ENCODE data around the gene LRRC7.

GRCh38 chr1:70038025-70038424, 470.3 kb downstream of the LRRC7 start:
- no peak for TF ChIP-seq POLR2A (IDR thresholded peaks at IDR 0.05; ENCODE audit: low read length)
- TF ChIP-seq GATA1 (IDR thresholded peaks at IDR 0.05; ENCODE audit: low read depth, low read length) = no peak

All from erythroblast (primary cell).